Measurements from ENCODE around the gene GFOD1.

DNA sequence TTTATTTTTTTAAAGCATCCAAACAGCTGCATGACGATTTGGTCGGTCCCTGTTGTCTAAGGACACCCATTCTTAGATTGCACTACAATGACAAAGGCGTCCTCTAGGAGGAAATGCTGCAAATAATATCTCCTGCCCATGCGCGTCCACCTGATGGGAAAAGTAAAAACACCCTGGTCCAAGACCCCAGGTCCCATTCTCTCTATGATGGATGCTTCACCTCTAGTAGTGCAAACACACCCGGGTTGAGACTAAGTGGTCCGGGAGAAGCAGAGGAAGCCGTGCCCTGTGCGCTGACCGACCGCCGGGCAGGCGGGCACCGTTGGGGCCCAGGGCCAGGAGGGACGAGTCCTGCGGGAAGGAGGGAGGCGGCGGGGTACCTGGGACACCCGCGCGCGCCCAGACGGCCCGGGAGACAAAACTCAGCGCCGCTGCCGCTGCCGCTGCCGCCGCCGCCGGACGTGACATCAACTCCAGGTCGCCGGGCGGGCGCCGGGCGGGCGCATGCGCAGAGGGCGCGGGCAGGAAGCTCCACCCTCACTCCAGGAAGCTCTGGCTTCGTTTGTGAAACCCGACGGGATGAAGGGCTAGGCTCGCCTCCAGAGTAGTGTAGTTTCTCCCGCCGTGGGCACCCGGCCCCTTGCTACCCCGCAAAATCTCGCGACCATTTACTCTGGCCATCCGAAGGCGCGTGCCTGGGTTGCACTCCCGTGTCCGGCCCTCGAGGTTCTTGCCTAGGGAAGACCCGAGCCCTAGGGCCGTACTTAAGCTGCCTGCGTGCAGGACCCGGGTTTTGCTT lies 159.1 kb downstream of the GFOD1 start, which contains the start of gene TBC1D7:
- TF ChIP-seq, protein P1, sequence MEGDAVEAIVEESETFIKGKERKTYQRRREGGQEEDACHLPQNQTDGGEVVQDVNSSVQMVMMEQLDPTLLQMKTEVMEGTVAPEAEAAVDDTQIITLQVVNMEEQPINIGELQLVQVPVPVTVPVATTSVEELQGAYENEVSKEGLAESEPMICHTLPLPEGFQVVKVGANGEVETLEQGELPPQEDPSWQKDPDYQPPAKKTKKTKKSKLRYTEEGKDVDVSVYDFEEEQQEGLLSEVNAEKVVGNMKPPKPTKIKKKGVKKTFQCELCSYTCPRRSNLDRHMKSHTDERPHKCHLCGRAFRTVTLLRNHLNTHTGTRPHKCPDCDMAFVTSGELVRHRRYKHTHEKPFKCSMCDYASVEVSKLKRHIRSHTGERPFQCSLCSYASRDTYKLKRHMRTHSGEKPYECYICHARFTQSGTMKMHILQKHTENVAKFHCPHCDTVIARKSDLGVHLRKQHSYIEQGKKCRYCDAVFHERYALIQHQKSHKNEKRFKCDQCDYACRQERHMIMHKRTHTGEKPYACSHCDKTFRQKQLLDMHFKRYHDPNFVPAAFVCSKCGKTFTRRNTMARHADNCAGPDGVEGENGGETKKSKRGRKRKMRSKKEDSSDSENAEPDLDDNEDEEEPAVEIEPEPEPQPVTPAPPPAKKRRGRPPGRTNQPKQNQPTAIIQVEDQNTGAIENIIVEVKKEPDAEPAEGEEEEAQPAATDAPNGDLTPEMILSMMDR (IDR thresholded peaks at IDR 0.05): no peak
- TF ChIP-seq POLR2A (IDR thresholded peaks at IDR 0.05): peak in 1 of 4 donors; percentile 31

All from stomach (tissue), 4 donors.